NCI-H1105 (cell line): ENCODE results near the gene MYMK.

Experiments used
- DNase-seq: peaks from one replicate; lab custom pipeline; 2025; lab: John Stamatoyannopoulos, UW

Gene MYMK

DNA sequence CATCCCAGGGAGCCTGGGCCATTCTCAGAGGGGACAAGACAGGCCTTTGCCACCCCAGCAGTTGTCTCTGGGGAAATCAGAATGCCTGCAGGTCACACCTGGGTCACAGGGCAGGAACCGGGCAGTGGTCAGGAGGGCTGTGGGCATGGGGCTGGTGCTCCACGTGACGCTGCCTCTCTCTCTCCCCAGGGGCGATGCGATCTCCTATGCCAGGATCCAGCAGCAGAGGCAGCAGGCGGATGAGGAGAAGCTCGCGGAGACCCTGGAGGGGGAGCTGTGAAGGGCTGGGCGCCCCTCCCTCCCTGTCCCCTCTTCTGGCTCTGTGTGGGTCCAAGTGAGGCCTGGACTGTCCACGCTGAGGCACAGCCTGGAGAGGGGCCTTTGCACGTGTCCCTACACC lies 56.4 kb downstream of the MYMK start:
- DNase-seq = no peak

DNA sequence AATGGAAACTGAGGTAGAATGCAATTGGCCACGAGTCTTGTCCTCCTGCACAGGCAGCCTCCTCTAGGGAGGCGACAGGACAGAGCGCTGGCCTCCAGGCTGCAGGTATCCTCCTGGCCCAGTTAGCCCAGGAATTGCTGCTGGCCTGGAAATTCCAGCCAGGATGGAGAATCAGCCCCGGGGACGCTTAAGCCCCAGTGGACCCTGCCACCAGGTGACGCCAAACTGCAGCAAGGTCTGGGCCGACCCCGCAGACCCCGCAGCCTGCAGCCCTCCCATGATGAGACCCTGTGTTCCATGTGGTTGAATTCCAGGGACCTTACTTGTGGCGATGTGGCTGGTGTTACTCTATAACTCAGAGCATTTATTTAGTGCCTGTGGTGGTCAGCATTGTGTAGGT lies 57.7 kb downstream of the MYMK start:
- DNase-seq = no peak

DNA sequence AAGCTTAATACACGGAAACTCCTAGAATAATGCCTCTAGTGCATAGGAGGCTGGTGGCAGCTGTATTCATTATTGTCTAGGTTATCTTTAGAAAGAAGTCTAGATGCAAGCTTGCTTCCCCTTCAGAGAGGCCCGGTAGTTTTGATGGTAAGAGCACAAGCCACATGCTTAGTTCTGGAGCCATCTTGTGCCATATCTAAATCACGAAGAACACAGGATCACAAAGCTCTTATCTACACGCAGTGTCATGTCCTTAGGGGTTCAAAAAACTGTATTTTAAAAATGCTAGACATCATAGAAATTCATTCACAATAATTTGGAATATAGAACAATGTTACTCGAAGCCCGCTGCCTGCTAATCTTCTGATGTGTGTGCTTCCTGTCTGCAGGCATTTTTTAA lies 58.8 kb downstream of the MYMK start:
- no peak for DNase-seq

DNA sequence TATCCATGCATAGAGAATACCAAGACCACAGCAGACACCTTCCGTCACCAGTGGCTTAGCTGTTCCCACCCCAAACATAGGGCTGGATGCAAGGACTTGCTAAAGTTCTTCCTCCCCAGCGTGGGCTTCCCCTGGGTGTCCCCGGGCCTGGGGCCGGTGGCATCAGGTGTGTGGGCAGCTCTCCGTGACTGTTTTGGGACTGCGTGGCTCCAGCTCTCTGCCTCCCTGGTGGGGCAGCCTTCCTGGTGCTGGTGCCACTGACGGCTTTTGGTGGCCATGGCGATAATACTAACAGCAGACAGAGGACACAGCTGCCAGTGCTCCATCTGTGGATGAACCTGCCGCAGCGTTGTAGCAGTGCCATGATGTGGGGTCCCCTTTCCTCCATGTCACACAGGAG lies 60.1 kb downstream of the MYMK start:
- DNase-seq = no peak
